NT2/D1 (cell line): Measurements from ENCODE around the gene POLN.

Experiments
- SUZ12 ChIP-seq: IDR thresholded peaks from 2 replicates; pipeline ENCODE4 v1.6.1; 2011; ENCODE audit not compliant: insufficient read length, insufficient read depth; ENCODE audit errors: extremely low read depth
- YY1 ChIP-seq: IDR thresholded peaks from 2 replicates; pipeline ENCODE4 v1.6.1; 2011; ENCODE audit not compliant: insufficient read length, insufficient read depth
- ZNF274 ChIP-seq: IDR thresholded peaks from 2 replicates; pipeline ENCODE4 v1.6.1; 2011; ENCODE audit warnings: mild to moderate bottlenecking, low read depth, low read length

DNA sequence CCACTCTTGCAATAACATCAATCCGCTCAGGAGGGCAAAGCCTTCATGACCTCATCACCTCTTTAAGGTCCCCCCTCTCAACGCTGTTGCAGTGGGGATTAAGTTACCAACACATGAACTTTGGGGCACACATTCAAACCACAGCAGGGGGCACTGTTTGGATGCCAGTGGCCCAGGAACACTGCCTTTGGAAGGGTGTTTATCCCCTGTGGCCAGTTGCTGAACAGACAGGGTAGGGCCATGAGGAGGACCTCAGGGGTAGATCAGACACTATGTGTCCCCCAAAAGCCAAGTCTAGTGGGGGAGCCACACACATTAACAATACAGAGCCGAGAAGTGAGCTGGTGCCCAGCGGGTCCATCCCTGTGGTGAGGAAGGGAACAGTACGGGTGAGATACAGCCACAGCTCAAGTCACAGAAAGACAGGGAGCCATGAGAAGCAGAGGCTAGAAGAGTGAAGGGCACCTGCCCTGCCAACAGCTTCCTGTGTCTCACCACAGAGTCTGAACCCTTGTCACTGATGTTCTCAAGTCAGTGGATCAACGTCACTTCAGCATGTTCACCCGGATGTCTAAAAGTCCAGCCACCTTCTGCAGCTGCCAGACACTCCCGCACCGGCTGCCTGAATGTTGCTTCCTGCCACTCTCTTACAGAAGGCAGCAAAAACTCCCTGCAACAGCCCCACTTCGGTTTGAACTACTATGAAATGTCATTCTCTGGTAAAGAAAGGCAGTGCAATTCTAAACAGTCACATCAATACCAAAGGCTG lies 39.8 kb upstream of the POLN start:
- TF ChIP-seq ZNF274 (no peak), YY1 (no peak), SUZ12 (no peak)
